ENCODE results near the gene CHST15.
"Not testable (repeated sequence)": the region's sequence is repeated elsewhere in the genome, so short reads cannot be mapped to it uniquely, and the experiment has no call there.

The CHST15 gene

GRCh38 chr10:124106241-124106879 is 13.0 kb upstream of the CHST15 start:
- peak; percentile 63 for DNase-seq (ENCODE audit: low read depth)
- H3K4me3 ChIP-seq (ENCODE audit: low read length): no peak overlapping the region
- no peak for TF ChIP-seq CTCF (conservative IDR thresholded peaks at IDR 0.05; ENCODE audit: low read length)

GRCh38 chr10:124105594-124105993 is 12.2 kb upstream of the CHST15 start:
- H3K4me3 ChIP-seq (ENCODE audit: low read length): no peak overlapping the region
- TF ChIP-seq CTCF (conservative IDR thresholded peaks at IDR 0.05; ENCODE audit: low read length): no peak
- DNase-seq (ENCODE audit: low read depth): no peak

- no peak for TF ChIP-seq CTCF (conservative IDR thresholded peaks at IDR 0.05; ENCODE audit: low read length)
- no peak overlapping the region for H3K4me3 ChIP-seq (ENCODE audit: low read length)
- no peak for DNase-seq (ENCODE audit: low read depth)
Observed at GRCh38 chr10:124105045-124105444, 11.6 kb upstream of the CHST15 start.

GRCh38 chr10:124104011-124104627 is 10.7 kb upstream of the CHST15 start:
- DNase-seq (ENCODE audit: low read depth): no peak
- H3K4me3 ChIP-seq (ENCODE audit: low read length): no peak overlapping the region

GRCh38 chr10:124101351-124101750 is 8.0 kb upstream of the CHST15 start:
- no peak overlapping the region for H3K4me3 ChIP-seq (ENCODE audit: low read length)
- TF ChIP-seq CTCF (conservative IDR thresholded peaks at IDR 0.05; ENCODE audit: low read length): no peak
- DNase-seq (ENCODE audit: low read depth): no peak

More at GRCh38 chr10:124104011-124104627, 10.7 kb upstream of the CHST15 start:
- TF ChIP-seq CTCF (conservative IDR thresholded peaks at IDR 0.05; ENCODE audit: low read length): no peak

GRCh38 chr10:124100651-124101050 is 7.3 kb upstream of the CHST15 start:
- not testable (repeated sequence) for DNase-seq (ENCODE audit: low read depth); H3K4me3 ChIP-seq (ENCODE audit: low read length)

GRCh38 chr10:124100124-124100523 is 6.7 kb upstream of the CHST15 start:
- TF ChIP-seq CTCF (conservative IDR thresholded peaks at IDR 0.05; ENCODE audit: low read length): no peak
- no peak overlapping the region for H3K4me3 ChIP-seq (ENCODE audit: low read length)
- DNase-seq (ENCODE audit: low read depth): no peak
